Measurements from ENCODE around the gene CD47.

CD47 gene

GRCh38 chr3:108127301-108127988 is 36.6 kb upstream of the CD47 start:
- H3K27me3 ChIP-seq (ENCODE audit: insufficient read depth, low read length, poor library complexity, severe bottlenecking): no peaks in the 10 kb centered on the region
- H3K36me3 ChIP-seq (ENCODE audit: insufficient read depth, low read length): no peaks in the 10 kb centered on the region
- TF ChIP-seq EZH2phosphoT487 (IDR thresholded peaks at IDR 0.05; ENCODE audit: borderline replicate concordance) (no peak), CTCF (conservative IDR thresholded peaks at IDR 0.05; ENCODE audit: low read length) (no peak)
- H3K9me3 ChIP-seq (ENCODE audit: insufficient read depth, low read depth, low read length): no peaks in the 10 kb centered on the region
- H3K9me2 ChIP-seq (replicated peaks; ENCODE audit: low read depth, low read length): no peaks in the 10 kb centered on the region
- peak overlapping the region; percentile 74 for H3K4me3 ChIP-seq (ENCODE audit: low read length, poor library complexity, severe bottlenecking)
- peak overlapping the region; percentile 88 for H3K9ac ChIP-seq (ENCODE audit: low read depth, low read length, poor library complexity, severe bottlenecking)
- H4K20me1 ChIP-seq (ENCODE audit: insufficient read depth, low read length, poor library complexity, severe bottlenecking): no peaks in the 10 kb centered on the region
- H2AFZ ChIP-seq (ENCODE audit: low read length): 0 out of 2 replicates have a peak overlapping the region, but pooled peaks have one; percentile 10
- H3F3A ChIP-seq (ENCODE audit: low read depth): peaks cover 19% of the 10 kb centered on the region
- peak overlapping the region; percentile 94 for H3K4me2 ChIP-seq (ENCODE audit: low read depth, low read length, poor library complexity, severe bottlenecking)
- peaks cover 50% of the 10 kb centered on the region for H3K79me2 ChIP-seq (ENCODE audit: insufficient read depth, low read length)
- peaks cover 89% of the 10 kb centered on the region for H3K4me1 ChIP-seq (ENCODE audit: insufficient read depth, low read length, poor library complexity, severe bottlenecking)

DNA sequence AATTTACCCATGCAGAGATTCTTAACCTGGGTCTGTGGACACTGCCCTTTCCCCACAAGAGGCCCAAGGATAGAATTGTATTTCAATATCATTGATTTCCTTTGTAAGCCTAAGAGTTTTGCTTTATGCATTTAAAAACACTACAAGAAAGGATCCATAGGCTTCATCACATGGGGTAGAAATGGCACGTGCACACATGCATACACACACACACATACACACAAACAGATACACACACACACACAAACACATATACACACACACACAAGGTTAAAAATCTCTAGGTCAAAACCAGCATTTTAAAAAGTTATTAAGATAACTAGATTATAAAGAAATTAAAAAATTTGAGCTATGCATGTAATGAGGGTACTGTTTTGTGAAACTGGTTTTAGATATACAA is 35.5 kb upstream of the CD47 start:
- no peaks in the 10 kb centered on the region for H3K9me3 ChIP-seq (ENCODE audit: insufficient read depth, low read depth, low read length)
- no peak overlapping the region for H2AFZ ChIP-seq (ENCODE audit: low read length)
- H3K27me3 ChIP-seq (ENCODE audit: insufficient read depth, low read length, poor library complexity, severe bottlenecking): no peaks in the 10 kb centered on the region
- TF ChIP-seq EZH2phosphoT487 (IDR thresholded peaks at IDR 0.05; ENCODE audit: borderline replicate concordance) (no peak), CTCF (conservative IDR thresholded peaks at IDR 0.05; ENCODE audit: low read length) (no peak)
- peak overlapping the region; percentile 88 for H3K9ac ChIP-seq (ENCODE audit: low read depth, low read length, poor library complexity, severe bottlenecking)
- peak overlapping the region; percentile 74 for H3K4me3 ChIP-seq (ENCODE audit: low read length, poor library complexity, severe bottlenecking)
- no peaks in the 10 kb centered on the region for H3K36me3 ChIP-seq (ENCODE audit: insufficient read depth, low read length)
- peaks cover 89% of the 10 kb centered on the region for H3K4me1 ChIP-seq (ENCODE audit: insufficient read depth, low read length, poor library complexity, severe bottlenecking)
- H3F3A ChIP-seq (ENCODE audit: low read depth): peaks cover 19% of the 10 kb centered on the region
- peaks cover 39% of the 10 kb centered on the region for H3K79me2 ChIP-seq (ENCODE audit: insufficient read depth, low read length)
- no peaks in the 10 kb centered on the region for H3K9me2 ChIP-seq (replicated peaks; ENCODE audit: low read depth, low read length)
- H4K20me1 ChIP-seq (ENCODE audit: insufficient read depth, low read length, poor library complexity, severe bottlenecking): no peaks in the 10 kb centered on the region
- peak overlapping the region; percentile 94 for H3K4me2 ChIP-seq (ENCODE audit: low read depth, low read length, poor library complexity, severe bottlenecking)

- peaks cover 38% of the 10 kb centered on the region for H3K79me2 ChIP-seq (ENCODE audit: insufficient read depth, low read length)
- no peaks in the 10 kb centered on the region for H3K9me2 ChIP-seq (replicated peaks; ENCODE audit: low read depth, low read length)
- no peaks in the 10 kb centered on the region for H3K27me3 ChIP-seq (ENCODE audit: insufficient read depth, low read length, poor library complexity, severe bottlenecking)
- H3K4me3 ChIP-seq (ENCODE audit: low read length, poor library complexity, severe bottlenecking): peak overlapping the region; percentile 74
- TF ChIP-seq CTCF (conservative IDR thresholded peaks at IDR 0.05; ENCODE audit: low read length) (no peak), EZH2phosphoT487 (IDR thresholded peaks at IDR 0.05; ENCODE audit: borderline replicate concordance) (no peak)
- peak overlapping the region; percentile 88 for H3K9ac ChIP-seq (ENCODE audit: low read depth, low read length, poor library complexity, severe bottlenecking)
- no peaks in the 10 kb centered on the region for H3K9me3 ChIP-seq (ENCODE audit: insufficient read depth, low read depth, low read length)
- peaks cover 19% of the 10 kb centered on the region for H3F3A ChIP-seq (ENCODE audit: low read depth)
- H3K4me2 ChIP-seq (ENCODE audit: low read depth, low read length, poor library complexity, severe bottlenecking): peak overlapping the region; percentile 94
- peaks cover 89% of the 10 kb centered on the region for H3K4me1 ChIP-seq (ENCODE audit: insufficient read depth, low read length, poor library complexity, severe bottlenecking)
- no peaks in the 10 kb centered on the region for H3K36me3 ChIP-seq (ENCODE audit: insufficient read depth, low read length)
- H2AFZ ChIP-seq (ENCODE audit: low read length): no peak overlapping the region
- H4K20me1 ChIP-seq (ENCODE audit: insufficient read depth, low read length, poor library complexity, severe bottlenecking): no peaks in the 10 kb centered on the region
These were observed 34.8 kb upstream of the CD47 start for GRCh38 chr3:108125550-108126071.

Measured in Loucy (cell line).